Loucy (cell line): Measurements from ENCODE around the gene DEFB114.

Source experiments
- CTCF ChIP-seq: fragments of 200-600 bp; sonication (generic); conservative IDR thresholded peaks from 2 replicates; pipeline ENCODE4 v1.5.1; 2014; ENCODE audit warnings: mild to moderate bottlenecking, antibody characterized with exemption, low read length
- EZH2phosphoT487 ChIP-seq: fragments of 200-600 bp; IDR thresholded peaks from 2 replicates; pipeline ENCODE4 v1.6.1; 2018; ENCODE audit warnings: antibody characterized with exemption, mild to moderate bottlenecking, moderate library complexity, borderline replicate concordance

- TF ChIP-seq CTCF (no peak), EZH2phosphoT487 (no peak)
These were observed 43.9 kb upstream of the DEFB114 start for GRCh38 chr6:50007819-50008218.
